ENCODE results near the gene ROBO3. TPM values are rescaled to one million over a fixed set of nuclear protein-coding genes. Genes with fewer than 3 reads are reported as not detected.

The ROBO3 gene
- total and polyA plus RNA-seq, 2 donors (not counting 1 experiment from before 2014, with no cell fraction given), result 1.0 to 7.4 TPM

DNA sequence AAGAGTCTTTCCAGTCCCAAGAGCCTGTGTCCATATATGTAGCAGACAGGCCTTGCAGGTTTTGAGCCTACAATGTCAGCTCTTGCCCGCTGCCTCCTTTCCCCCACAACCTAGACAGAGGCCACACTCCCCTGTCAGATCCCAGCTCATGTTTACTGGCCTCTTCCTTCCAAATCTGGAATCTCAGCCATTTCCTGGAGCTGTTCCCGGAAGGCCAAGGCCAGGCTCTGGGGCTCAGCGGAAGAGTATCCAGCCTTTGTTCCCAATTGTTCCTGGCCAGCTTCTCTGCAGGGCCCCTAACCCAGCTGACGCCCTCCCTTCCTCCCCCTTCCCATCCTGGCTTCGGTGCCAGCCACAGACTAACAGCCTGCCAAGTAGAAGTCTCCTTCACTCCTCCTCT, 33.5 kb downstream of the ROBO3 start:
- Mint-ChIP-seq H3K4me3 (no peak overlapping the region), H3K27ac (no peak overlapping the region), H3K27me3 (peaks cover 46% of the 10 kb centered on the region), H3K9me3 (ENCODE audit: insufficient read depth) (no peaks in the 10 kb centered on the region), H3K4me1 (no peaks in the 10 kb centered on the region)
- Histone ChIP-seq H3K79me2 (ENCODE audit: control insufficient read depth, insufficient read depth, low read length) (no peaks in the 10 kb centered on the region), H3K9ac (ENCODE audit: low read length) (no peak overlapping the region), H3K4me3 (ENCODE audit: control extremely low read depth in 1 of 5, extremely low read depth in 1 of 5, insufficient read depth in 1 of 5, low read depth in 2 of 5, low read length in 4 of 5) (no peak overlapping the region), H4K20me1 (ENCODE audit: control insufficient read depth, insufficient read depth, low read length, poor library complexity, severe bottlenecking) (no peaks in the 10 kb centered on the region), H3K27ac (ENCODE audit: low read length in 2 of 2) (no peak overlapping the region), H3K36me3 (replicated peaks in 1 of 2; ENCODE audit: control extremely low read depth in 1 of 2, control insufficient read depth in 1 of 2, extremely low read depth in 1 of 2, insufficient read depth in 2 of 2, low read length in 1 of 2) (no peaks in the 10 kb centered on the region), H3K4me2 (replicated peaks; ENCODE audit: low read depth, low read length, poor library complexity, severe bottlenecking) (no peak overlapping the region), H2AFZ (ENCODE audit: insufficient read depth, low read depth, low read length, poor library complexity, severe bottlenecking) (no peak overlapping the region), H3K27me3 (replicated peaks in 1 of 4; ENCODE audit: control extremely low read depth in 1 of 4, control insufficient read depth in 3 of 4, insufficient read depth in 4 of 4, low read length in 3 of 4) (peaks cover 0 to 3% (median 0%) of the 10 kb centered on the region in 4 experiments), H3K4me1 (ENCODE audit: control insufficient read depth in 2 of 2, insufficient read depth in 2 of 2, low read length in 2 of 2) (no peaks in the 10 kb centered on the region), H3K9me3 (ENCODE audit: control extremely low read depth in 1 of 3, control insufficient read depth in 2 of 3, insufficient read depth in 1 of 3, low read length in 2 of 3) (no peaks in the 10 kb centered on the region)
- ChIA-PET CTCF (interaction anchor here (1.1 kb wide), 1 partner anchor 42 kb away, joined by 3 read pairs; no protein-coding TSS in a partner anchor), POLR2A (no interaction called here)
- intact Hi-C loops (cut with micrococcal nuclease), result no loop called here
- WGBS (ENCODE audit: insufficient coverage), result 83% methylated on average over 5 of the region's 5 CpGs
- ATAC-seq (ENCODE audit: low read depth), result no peak
- DNase-seq, result no peak
- no peak for TF ChIP-seq EZH2 (IDR thresholded peaks at IDR 0.05; ENCODE audit: borderline replicate concordance, insufficient read depth, low read depth, low read length, poor library complexity, severe bottlenecking)
- TF ChIP-seq, protein P1, sequence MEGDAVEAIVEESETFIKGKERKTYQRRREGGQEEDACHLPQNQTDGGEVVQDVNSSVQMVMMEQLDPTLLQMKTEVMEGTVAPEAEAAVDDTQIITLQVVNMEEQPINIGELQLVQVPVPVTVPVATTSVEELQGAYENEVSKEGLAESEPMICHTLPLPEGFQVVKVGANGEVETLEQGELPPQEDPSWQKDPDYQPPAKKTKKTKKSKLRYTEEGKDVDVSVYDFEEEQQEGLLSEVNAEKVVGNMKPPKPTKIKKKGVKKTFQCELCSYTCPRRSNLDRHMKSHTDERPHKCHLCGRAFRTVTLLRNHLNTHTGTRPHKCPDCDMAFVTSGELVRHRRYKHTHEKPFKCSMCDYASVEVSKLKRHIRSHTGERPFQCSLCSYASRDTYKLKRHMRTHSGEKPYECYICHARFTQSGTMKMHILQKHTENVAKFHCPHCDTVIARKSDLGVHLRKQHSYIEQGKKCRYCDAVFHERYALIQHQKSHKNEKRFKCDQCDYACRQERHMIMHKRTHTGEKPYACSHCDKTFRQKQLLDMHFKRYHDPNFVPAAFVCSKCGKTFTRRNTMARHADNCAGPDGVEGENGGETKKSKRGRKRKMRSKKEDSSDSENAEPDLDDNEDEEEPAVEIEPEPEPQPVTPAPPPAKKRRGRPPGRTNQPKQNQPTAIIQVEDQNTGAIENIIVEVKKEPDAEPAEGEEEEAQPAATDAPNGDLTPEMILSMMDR (IDR thresholded peaks at IDR 0.05), result no peak

GRCh38 chr11:124899383-124900145, 34.3 kb downstream of the ROBO3 start:
- Histone ChIP-seq H3K9ac (ENCODE audit: low read length) (no peak overlapping the region), H3K4me1 (ENCODE audit: control insufficient read depth in 2 of 2, insufficient read depth in 2 of 2, low read length in 2 of 2) (no peaks in the 10 kb centered on the region), H3K4me2 (replicated peaks; ENCODE audit: low read depth, low read length, poor library complexity, severe bottlenecking) (no peak overlapping the region), H2AFZ (ENCODE audit: insufficient read depth, low read depth, low read length, poor library complexity, severe bottlenecking) (no peak overlapping the region), H3K27me3 (replicated peaks in 1 of 4; ENCODE audit: control extremely low read depth in 1 of 4, control insufficient read depth in 3 of 4, insufficient read depth in 4 of 4, low read length in 3 of 4) (peaks cover 0 to 3% (median 0%) of the 10 kb centered on the region in 4 experiments), H3K9me3 (ENCODE audit: control extremely low read depth in 1 of 3, control insufficient read depth in 2 of 3, insufficient read depth in 1 of 3, low read length in 2 of 3) (no peaks in the 10 kb centered on the region), H3K79me2 (ENCODE audit: control insufficient read depth, insufficient read depth, low read length) (no peaks in the 10 kb centered on the region), H3K36me3 (replicated peaks in 1 of 2; ENCODE audit: control extremely low read depth in 1 of 2, control insufficient read depth in 1 of 2, extremely low read depth in 1 of 2, insufficient read depth in 2 of 2, low read length in 1 of 2) (no peaks in the 10 kb centered on the region), H3K27ac (ENCODE audit: low read length in 2 of 2) (no peak overlapping the region), H4K20me1 (ENCODE audit: control insufficient read depth, insufficient read depth, low read length, poor library complexity, severe bottlenecking) (no peaks in the 10 kb centered on the region), H3K4me3 (ENCODE audit: control extremely low read depth in 1 of 5, extremely low read depth in 1 of 5, insufficient read depth in 1 of 5, low read depth in 2 of 5, low read length in 4 of 5) (no peak overlapping the region)
- no peak for TF ChIP-seq EZH2 (IDR thresholded peaks at IDR 0.05; ENCODE audit: borderline replicate concordance, insufficient read depth, low read depth, low read length, poor library complexity, severe bottlenecking)
- TF ChIP-seq, protein P1 (IDR thresholded peaks at IDR 0.05), result no peak
- Mint-ChIP-seq H3K27ac (no peak overlapping the region), H3K4me3 (no peak overlapping the region), H3K4me1 (no peaks in the 10 kb centered on the region), H3K9me3 (ENCODE audit: insufficient read depth) (no peaks in the 10 kb centered on the region), H3K27me3 (peaks cover 47% of the 10 kb centered on the region)
- ChIA-PET CTCF (interaction anchor here (1.1 kb wide), 1 partner anchor 42 kb away, joined by 3 read pairs; no protein-coding TSS in a partner anchor), POLR2A (no interaction called here)
- no peak for DNase-seq
- no peak for ATAC-seq (ENCODE audit: low read depth)
- intact Hi-C loops (cut with micrococcal nuclease), result no loop called here
- 84% methylated on average over 6 of the region's 6 CpGs for WGBS (ENCODE audit: insufficient coverage)
